ENCODE measurements around the gene TACSTD2. TPM values are rescaled to one million over a fixed set of nuclear protein-coding genes. Genes with fewer than 3 reads are reported as not detected.

The TACSTD2 gene
- total RNA-seq, 1 donor from 2014 or later = 203 TPM

DNA sequence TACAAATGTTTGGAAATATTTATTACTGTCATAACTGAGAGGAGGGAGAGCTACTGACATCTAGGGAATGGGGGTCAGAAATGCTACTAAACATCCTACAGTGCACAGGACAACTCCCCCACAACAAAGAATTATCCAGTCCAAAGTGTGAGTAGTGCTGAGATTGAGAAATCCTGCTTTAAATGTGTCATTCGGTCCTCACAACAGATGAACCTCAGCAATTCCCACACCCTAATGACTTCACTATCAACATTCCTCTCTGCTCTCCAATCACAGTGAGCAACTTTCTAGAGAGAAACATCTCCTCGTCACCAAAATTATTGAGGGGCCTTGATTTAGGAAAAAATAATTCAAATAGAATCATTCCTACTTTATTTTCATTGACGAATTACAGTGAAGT is 48.5 kb downstream of the TACSTD2 start:
- H3K9me3 ChIP-seq = no peaks in the 10 kb centered on the region
- H3K36me3 ChIP-seq = no peaks in the 10 kb centered on the region
- H3K27ac ChIP-seq = no peak overlapping the region
- H3K4me3 ChIP-seq = no peak overlapping the region
- no peak for DNase-seq (ENCODE audit: extremely low spot score in 2 of 2)
- no peaks in the 10 kb centered on the region for H3K27me3 ChIP-seq
- intact Hi-C loops (cut with DNase I) = no loop called here
- no peak for TF ChIP-seq POLR2A (IDR thresholded peaks at IDR 0.05)
- TF ChIP-seq, protein P1, sequence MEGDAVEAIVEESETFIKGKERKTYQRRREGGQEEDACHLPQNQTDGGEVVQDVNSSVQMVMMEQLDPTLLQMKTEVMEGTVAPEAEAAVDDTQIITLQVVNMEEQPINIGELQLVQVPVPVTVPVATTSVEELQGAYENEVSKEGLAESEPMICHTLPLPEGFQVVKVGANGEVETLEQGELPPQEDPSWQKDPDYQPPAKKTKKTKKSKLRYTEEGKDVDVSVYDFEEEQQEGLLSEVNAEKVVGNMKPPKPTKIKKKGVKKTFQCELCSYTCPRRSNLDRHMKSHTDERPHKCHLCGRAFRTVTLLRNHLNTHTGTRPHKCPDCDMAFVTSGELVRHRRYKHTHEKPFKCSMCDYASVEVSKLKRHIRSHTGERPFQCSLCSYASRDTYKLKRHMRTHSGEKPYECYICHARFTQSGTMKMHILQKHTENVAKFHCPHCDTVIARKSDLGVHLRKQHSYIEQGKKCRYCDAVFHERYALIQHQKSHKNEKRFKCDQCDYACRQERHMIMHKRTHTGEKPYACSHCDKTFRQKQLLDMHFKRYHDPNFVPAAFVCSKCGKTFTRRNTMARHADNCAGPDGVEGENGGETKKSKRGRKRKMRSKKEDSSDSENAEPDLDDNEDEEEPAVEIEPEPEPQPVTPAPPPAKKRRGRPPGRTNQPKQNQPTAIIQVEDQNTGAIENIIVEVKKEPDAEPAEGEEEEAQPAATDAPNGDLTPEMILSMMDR (IDR thresholded peaks at IDR 0.05) = no peak
- TF ChIP-seq POLR2AphosphoS5 (IDR thresholded peaks at IDR 0.05; ENCODE audit: insufficient read depth in 1 of 2, low read depth in 1 of 2) = no peak
- H3K4me1 ChIP-seq = peaks cover 6% of the 10 kb centered on the region

Other genes with a start within 250 kb of the TACSTD2 start
- 19.9 TPM for gene OMA1, start 30.5 kb downstream of the TACSTD2 start, total RNA-seq
- 28.7 TPM for gene MYSM1, start 122.8 kb upstream of the TACSTD2 start, total RNA-seq
- 275 TPM for gene JUN, start 206.8 kb upstream of the TACSTD2 start, total RNA-seq